Colonic mucosa (tissue), 4 donors: ENCODE measurements around the gene ZBTB20. TPM values are rescaled to one million over a fixed set of nuclear protein-coding genes. Genes with fewer than 3 reads are reported as not detected.

Experiments used
- DNase-seq: peaks from one replicate; pipeline ENCODE4 v3.0.0-alpha.2; 2020
- H3K27ac ChIP-seq: fragments of 200-600 bp; one replicate; pipeline ENCODE4 v1.8.0; 2021
- H3K27me3 ChIP-seq: fragments of 200-600 bp; one replicate; pipeline ENCODE4 v1.8.0; 2021
- H3K36me3 ChIP-seq: fragments of 200-600 bp; one replicate; pipeline ENCODE4 v1.8.0; 2021
- H3K4me1 ChIP-seq: fragments of 200-600 bp; one replicate; pipeline ENCODE4 v1.8.0; 2021; ENCODE audit warnings: mild to moderate bottlenecking
- H3K4me3 ChIP-seq: fragments of 200-600 bp; one replicate; pipeline ENCODE4 v1.8.0; 2021
- H3K9ac ChIP-seq, 2 donors: one replicate each; pipeline ENCODE4 v1.7.0; 2013; ENCODE audit warnings: control low read depth in 2 of 2, low read depth in 2 of 2, low read length in 2 of 2
- H3K9me3 ChIP-seq: fragments of 200-600 bp; one replicate; pipeline ENCODE4 v1.8.0; 2021
- intact Hi-C: fragments of 100-400 bp; cut with DNase I; formaldehyde crosslinking; loops from one replicate; pipeline ENCODE4 v1.14.1; 2022
- total RNA-seq, 2 donors: library from RNA; stranded (reverse); fragmentation: NEBNext Ultra II Directional in 1 of 2; extraction: Animal tissue kit (Norgen Biotek cat#: 25700) in 1 of 2; gene quantifications; one replicate each; pipeline ENCODE4 v1.2.1, GENCODE V29; 2021
- TF ChIP-seq, protein P1 (sequence below): fragments of 200-600 bp; IDR thresholded peaks from one replicate; pipeline ENCODE4 v1.8.0; 2022; ENCODE audit warnings: antibody characterized with exemption, mild to moderate bottlenecking
- donor health status: healthy.
- donor health status: DM: no; HTN: no; CAD: no.
- donor health status: DM: no; HTN: no; CAD: no.

ZBTB20 gene
- total RNA-seq, 2 donors from 2014 or later = 12.7 to 21.2 TPM

DNA sequence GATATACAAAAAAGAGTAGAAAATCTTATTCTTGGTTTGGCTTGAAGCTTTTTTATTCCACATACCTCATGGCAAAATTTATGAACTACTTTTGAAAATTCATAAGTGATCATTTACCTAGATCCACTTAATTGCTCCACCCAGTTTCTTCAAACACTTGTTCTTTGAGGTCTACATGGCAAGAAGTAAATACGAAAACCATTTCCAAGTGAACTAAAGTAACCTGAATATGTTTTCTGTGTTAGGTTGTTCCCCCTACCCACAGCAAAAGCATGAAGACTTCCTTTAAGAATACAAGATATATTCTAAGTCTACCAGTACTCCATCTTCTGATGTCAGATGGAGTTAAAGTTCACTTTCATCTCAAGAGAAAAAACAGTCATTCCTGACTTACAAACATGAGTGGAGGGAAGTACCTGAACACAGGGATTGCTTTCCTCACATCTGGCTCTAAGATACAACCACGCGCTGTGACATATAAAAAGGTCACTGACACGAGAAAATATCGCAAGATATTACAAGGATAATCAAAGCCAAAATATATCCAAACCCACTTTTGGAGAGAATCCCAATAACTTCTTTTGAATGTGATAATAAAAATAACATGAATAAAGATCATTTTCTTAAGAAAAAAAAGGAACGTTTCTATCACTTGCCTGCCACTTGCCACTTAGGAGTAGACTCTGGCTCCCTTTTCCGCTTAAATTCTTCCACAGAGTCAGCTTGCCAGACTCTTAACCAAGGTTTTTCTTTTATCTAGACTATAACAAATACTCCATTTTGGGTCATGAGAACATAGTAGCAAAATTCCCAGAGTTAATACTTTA lies 428.8 kb downstream of the ZBTB20 start:
- intact Hi-C loops = no loop called here
- no peak overlapping the region for H3K27ac ChIP-seq
- no peak overlapping the region for H3K9ac ChIP-seq
- H3K4me1 ChIP-seq = no peaks in the 10 kb centered on the region
- H3K9me3 ChIP-seq = no peaks in the 10 kb centered on the region
- H3K27me3 ChIP-seq = no peaks in the 10 kb centered on the region
- no peak overlapping the region for H3K4me3 ChIP-seq
- no peak for DNase-seq
- no peaks in the 10 kb centered on the region for H3K36me3 ChIP-seq
- TF ChIP-seq, protein P1, sequence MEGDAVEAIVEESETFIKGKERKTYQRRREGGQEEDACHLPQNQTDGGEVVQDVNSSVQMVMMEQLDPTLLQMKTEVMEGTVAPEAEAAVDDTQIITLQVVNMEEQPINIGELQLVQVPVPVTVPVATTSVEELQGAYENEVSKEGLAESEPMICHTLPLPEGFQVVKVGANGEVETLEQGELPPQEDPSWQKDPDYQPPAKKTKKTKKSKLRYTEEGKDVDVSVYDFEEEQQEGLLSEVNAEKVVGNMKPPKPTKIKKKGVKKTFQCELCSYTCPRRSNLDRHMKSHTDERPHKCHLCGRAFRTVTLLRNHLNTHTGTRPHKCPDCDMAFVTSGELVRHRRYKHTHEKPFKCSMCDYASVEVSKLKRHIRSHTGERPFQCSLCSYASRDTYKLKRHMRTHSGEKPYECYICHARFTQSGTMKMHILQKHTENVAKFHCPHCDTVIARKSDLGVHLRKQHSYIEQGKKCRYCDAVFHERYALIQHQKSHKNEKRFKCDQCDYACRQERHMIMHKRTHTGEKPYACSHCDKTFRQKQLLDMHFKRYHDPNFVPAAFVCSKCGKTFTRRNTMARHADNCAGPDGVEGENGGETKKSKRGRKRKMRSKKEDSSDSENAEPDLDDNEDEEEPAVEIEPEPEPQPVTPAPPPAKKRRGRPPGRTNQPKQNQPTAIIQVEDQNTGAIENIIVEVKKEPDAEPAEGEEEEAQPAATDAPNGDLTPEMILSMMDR = no peak

DNA sequence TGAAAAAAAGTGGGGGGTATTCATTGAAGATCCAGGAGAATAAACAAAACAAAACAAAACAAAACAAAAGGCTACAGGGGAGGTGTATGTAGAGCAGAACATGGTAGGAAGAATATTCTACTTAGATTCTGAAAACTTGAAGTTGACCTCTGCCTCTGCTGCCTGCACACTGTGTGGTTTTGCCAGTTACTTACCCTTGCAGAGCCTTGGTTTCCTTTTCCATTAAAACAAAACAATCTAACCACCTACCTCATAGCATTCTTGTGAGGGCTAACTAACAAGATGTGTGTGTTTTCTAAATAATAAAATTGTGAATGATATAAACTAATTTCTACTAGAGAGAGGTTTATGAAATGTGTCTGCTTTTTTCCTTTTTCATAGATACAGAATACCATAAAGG lies 430.2 kb downstream of the ZBTB20 start:
- intact Hi-C loops = no loop called here
- Histone ChIP-seq H3K9ac (no peak overlapping the region), H3K27me3 (no peaks in the 10 kb centered on the region), H3K9me3 (no peaks in the 10 kb centered on the region), H3K4me3 (no peak overlapping the region), H3K4me1 (no peaks in the 10 kb centered on the region), H3K36me3 (no peaks in the 10 kb centered on the region), H3K27ac (no peak overlapping the region)
- DNase-seq = no peak
- TF ChIP-seq, protein P1 = no peak

DNA sequence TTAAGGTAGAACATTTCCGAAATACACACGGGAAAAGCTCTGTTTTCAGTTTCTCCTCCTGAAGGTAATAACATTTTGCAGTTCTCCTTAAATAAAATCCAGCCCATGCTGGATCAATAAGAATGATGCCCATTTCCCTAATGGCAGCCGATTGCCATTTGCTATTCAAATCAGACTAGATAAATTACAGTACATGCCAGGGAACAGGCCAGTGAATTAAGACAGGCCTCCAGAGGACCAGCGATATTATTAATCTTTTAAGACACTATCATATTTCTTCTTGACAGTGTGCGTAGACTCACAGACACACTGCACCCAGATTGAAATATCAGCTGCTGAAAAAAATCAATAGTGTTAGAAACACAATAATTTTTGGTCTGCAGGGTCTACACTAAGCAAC lies 431.0 kb downstream of the ZBTB20 start:
- DNase-seq = no peak
- Histone ChIP-seq H3K27ac (no peak overlapping the region), H3K9ac (no peak overlapping the region), H3K4me1 (no peaks in the 10 kb centered on the region), H3K4me3 (no peak overlapping the region), H3K9me3 (no peaks in the 10 kb centered on the region), H3K27me3 (no peaks in the 10 kb centered on the region), H3K36me3 (no peaks in the 10 kb centered on the region)
- TF ChIP-seq, protein P1 = no peak
- intact Hi-C loops = no loop called here

DNA sequence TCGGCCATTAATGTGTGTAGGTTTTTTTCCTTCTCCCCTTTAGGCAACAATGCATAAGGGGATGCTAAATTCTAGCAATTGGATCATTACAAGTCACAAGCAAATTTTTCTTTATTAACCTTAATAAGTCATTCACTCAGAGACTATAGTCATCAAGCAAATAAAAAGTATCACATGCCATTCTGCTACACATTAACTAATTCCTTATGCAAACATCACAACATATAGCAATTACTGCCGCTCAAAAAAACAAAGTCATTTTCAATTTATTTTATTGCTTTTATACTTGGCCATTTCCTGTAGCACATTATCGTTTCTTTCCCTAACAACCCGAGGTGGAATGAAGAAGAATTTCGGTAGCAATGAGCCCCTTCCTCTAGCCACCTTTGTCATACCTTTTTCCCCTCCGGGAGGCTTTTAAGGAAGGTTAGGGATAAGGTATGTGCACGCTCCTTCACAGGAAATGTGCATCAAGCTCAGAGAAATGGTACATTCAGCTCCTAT lies 432.1 kb downstream of the ZBTB20 start:
- intact Hi-C loops = no loop called here
- DNase-seq = no peak
- H3K27me3 ChIP-seq = no peaks in the 10 kb centered on the region
- H3K9ac ChIP-seq = no peak overlapping the region
- no peak overlapping the region for H3K27ac ChIP-seq
- H3K36me3 ChIP-seq = no peaks in the 10 kb centered on the region
- TF ChIP-seq, protein P1 = no peak
- no peaks in the 10 kb centered on the region for H3K9me3 ChIP-seq
- H3K4me3 ChIP-seq = no peak overlapping the region
- H3K4me1 ChIP-seq = no peaks in the 10 kb centered on the region

DNA sequence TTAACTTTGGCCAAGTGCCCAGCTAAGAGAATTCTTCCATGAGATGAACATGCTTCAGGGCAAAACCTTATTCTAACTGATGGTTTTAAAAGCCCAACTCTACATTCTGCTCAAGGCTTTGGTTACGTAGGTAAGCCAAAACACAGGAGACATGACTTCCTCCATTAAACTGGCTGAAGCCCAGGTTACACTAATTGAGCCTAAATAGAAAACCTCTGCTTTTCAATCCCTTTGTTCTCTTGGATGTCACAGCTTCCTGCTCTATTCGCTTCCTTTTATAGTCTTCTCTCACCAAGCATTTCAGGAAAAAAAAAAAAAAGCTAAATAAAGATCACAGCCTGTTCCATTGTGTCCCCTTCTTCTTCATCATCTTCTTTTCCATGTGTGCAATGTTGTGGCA lies 432.9 kb downstream of the ZBTB20 start:
- no peaks in the 10 kb centered on the region for H3K27me3 ChIP-seq
- H3K9me3 ChIP-seq = no peaks in the 10 kb centered on the region
- intact Hi-C loops = no loop called here
- H3K4me3 ChIP-seq = no peak overlapping the region
- H3K27ac ChIP-seq = no peak overlapping the region
- H3K4me1 ChIP-seq = no peaks in the 10 kb centered on the region
- H3K36me3 ChIP-seq = no peaks in the 10 kb centered on the region
- no peak overlapping the region for H3K9ac ChIP-seq
- TF ChIP-seq, protein P1 = no peak
- no peak for DNase-seq
